HL-60 (cell line): ENCODE data around the gene AZU1.

Source experiments
- POLR2AphosphoS5 ChIP-seq: IDR thresholded peaks from 2 replicates; pipeline ENCODE4 v1.6.1; 2012; ENCODE audit warnings: low read depth
- SPI1 ChIP-seq: IDR thresholded peaks from 2 replicates; pipeline ENCODE4 v1.6.1; 2012; ENCODE audit warnings: low read depth, mild to moderate bottlenecking, borderline replicate concordance
- TF ChIP-seq, protein P1 (sequence below): IDR thresholded peaks from one replicate; pipeline ENCODE4 v1.5.1; 2011; ENCODE audit warnings: low read length, control low read depth, inconsistent platforms; ENCODE audit not compliant: insufficient read depth
- TF ChIP-seq, protein P2 (sequence below): IDR thresholded peaks from 2 replicates; pipeline ENCODE4 v1.6.1; 2012; ENCODE audit warnings: low read depth; ENCODE audit not compliant: insufficient replicate concordance

- TF ChIP-seq, protein P1, sequence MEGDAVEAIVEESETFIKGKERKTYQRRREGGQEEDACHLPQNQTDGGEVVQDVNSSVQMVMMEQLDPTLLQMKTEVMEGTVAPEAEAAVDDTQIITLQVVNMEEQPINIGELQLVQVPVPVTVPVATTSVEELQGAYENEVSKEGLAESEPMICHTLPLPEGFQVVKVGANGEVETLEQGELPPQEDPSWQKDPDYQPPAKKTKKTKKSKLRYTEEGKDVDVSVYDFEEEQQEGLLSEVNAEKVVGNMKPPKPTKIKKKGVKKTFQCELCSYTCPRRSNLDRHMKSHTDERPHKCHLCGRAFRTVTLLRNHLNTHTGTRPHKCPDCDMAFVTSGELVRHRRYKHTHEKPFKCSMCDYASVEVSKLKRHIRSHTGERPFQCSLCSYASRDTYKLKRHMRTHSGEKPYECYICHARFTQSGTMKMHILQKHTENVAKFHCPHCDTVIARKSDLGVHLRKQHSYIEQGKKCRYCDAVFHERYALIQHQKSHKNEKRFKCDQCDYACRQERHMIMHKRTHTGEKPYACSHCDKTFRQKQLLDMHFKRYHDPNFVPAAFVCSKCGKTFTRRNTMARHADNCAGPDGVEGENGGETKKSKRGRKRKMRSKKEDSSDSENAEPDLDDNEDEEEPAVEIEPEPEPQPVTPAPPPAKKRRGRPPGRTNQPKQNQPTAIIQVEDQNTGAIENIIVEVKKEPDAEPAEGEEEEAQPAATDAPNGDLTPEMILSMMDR = no peak
- TF ChIP-seq SPI1 = peak; percentile 93
- TF ChIP-seq POLR2AphosphoS5 = peak; percentile 77
- TF ChIP-seq, protein P2, sequence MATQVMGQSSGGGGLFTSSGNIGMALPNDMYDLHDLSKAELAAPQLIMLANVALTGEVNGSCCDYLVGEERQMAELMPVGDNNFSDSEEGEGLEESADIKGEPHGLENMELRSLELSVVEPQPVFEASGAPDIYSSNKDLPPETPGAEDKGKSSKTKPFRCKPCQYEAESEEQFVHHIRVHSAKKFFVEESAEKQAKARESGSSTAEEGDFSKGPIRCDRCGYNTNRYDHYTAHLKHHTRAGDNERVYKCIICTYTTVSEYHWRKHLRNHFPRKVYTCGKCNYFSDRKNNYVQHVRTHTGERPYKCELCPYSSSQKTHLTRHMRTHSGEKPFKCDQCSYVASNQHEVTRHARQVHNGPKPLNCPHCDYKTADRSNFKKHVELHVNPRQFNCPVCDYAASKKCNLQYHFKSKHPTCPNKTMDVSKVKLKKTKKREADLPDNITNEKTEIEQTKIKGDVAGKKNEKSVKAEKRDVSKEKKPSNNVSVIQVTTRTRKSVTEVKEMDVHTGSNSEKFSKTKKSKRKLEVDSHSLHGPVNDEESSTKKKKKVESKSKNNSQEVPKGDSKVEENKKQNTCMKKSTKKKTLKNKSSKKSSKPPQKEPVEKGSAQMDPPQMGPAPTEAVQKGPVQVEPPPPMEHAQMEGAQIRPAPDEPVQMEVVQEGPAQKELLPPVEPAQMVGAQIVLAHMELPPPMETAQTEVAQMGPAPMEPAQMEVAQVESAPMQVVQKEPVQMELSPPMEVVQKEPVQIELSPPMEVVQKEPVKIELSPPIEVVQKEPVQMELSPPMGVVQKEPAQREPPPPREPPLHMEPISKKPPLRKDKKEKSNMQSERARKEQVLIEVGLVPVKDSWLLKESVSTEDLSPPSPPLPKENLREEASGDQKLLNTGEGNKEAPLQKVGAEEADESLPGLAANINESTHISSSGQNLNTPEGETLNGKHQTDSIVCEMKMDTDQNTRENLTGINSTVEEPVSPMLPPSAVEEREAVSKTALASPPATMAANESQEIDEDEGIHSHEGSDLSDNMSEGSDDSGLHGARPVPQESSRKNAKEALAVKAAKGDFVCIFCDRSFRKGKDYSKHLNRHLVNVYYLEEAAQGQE = peak; percentile 26
These were observed 24.7 kb downstream of the AZU1 start, which contains the start of gene ELANE for GRCh38 chr19:852136-853013.
